H9 (cell line): Measurements from ENCODE around the gene CD27. TPM values are rescaled to one million over a fixed set of nuclear protein-coding genes. Genes with fewer than 3 reads are reported as not detected.

Source experiments
- DNase-seq: peaks from one replicate; pipeline ENCODE4 v3.0.0-alpha.2; 2017
- H2AFZ ChIP-seq: one replicate; pipeline ENCODE4 v1.6.1; 2013; ENCODE audit warnings: mild to moderate bottlenecking, low read length, control low read depth, moderate library complexity
- H2AK5ac ChIP-seq: 2 replicates; pipeline ENCODE4 v1.6.1; 2013; ENCODE audit warnings: low read length, control low read depth, mixed read lengths; ENCODE audit not compliant: insufficient read length
- H2BK120ac ChIP-seq: one replicate; pipeline ENCODE4 v1.6.1; 2013; ENCODE audit warnings: low read depth, mild to moderate bottlenecking, low read length, control low read depth, inconsistent platforms; ENCODE audit not compliant: poor library complexity, severe bottlenecking
- H2BK12ac ChIP-seq: 2 replicates; pipeline ENCODE4 v1.6.1; 2013; ENCODE audit warnings: low read length, control low read depth, mixed read lengths, low read depth; ENCODE audit not compliant: insufficient read length
- H2BK15ac ChIP-seq: 2 replicates; pipeline ENCODE4 v1.6.1; 2013; ENCODE audit warnings: low read depth, low read length, control low read depth
- H2BK20ac ChIP-seq: one replicate; pipeline ENCODE4 v1.6.1; 2013; ENCODE audit warnings: low read depth, mild to moderate bottlenecking, low read length, control low read depth, inconsistent platforms; ENCODE audit not compliant: poor library complexity, severe bottlenecking
- H2BK5ac ChIP-seq: 2 replicates; pipeline ENCODE4 v1.6.1; 2013; ENCODE audit warnings: low read length, control low read depth, mixed read lengths; ENCODE audit not compliant: insufficient read length
- H3K14ac ChIP-seq: 2 replicates; pipeline ENCODE4 v1.6.1; 2013; ENCODE audit warnings: low read length, control low read depth; ENCODE audit not compliant: insufficient read depth
- H3K18ac ChIP-seq: 2 replicates; pipeline ENCODE4 v1.6.1; 2013; ENCODE audit warnings: low read depth, mild to moderate bottlenecking, mixed read lengths, low read length, control low read depth; ENCODE audit not compliant: insufficient read length
- H3K23ac ChIP-seq: 2 replicates; pipeline ENCODE4 v1.6.1; 2013; ENCODE audit warnings: low read length, control low read depth, mixed read lengths, low read depth; ENCODE audit not compliant: insufficient read length
- H3K23me2 ChIP-seq: 2 replicates; pipeline ENCODE4 v1.6.1; 2013; ENCODE audit warnings: low read depth, mild to moderate bottlenecking, mixed read lengths, low read length, control low read depth; ENCODE audit not compliant: insufficient read length, poor library complexity, severe bottlenecking
- H3K27ac ChIP-seq: 2 replicates; pipeline ENCODE4 v1.5.1; 2013; ENCODE audit warnings: low read length, control low read depth, mixed read lengths, low read depth; ENCODE audit not compliant: insufficient read length
- H3K27me3 ChIP-seq: 2 replicates; pipeline ENCODE4 v1.6.1; 2013; ENCODE audit warnings: low read length, control low read depth, inconsistent platforms; ENCODE audit not compliant: insufficient read depth
- H3K4ac ChIP-seq: 2 replicates; pipeline ENCODE4 v1.6.1; 2013; ENCODE audit warnings: low read depth, mild to moderate bottlenecking, control low read depth, inconsistent platforms, low read length, moderate library complexity
- H3K4me1 ChIP-seq: 2 replicates; pipeline ENCODE4 v1.6.1; 2013; ENCODE audit warnings: low read length, control low read depth, inconsistent platforms; ENCODE audit not compliant: insufficient read depth
- H3K4me2 ChIP-seq: 2 replicates; pipeline ENCODE4 v1.6.1; 2013; ENCODE audit warnings: low read length, control low read depth, mixed read lengths; ENCODE audit not compliant: insufficient read length, insufficient read depth
- H3K56ac ChIP-seq: 2 replicates; pipeline ENCODE4 v1.6.1; 2013; ENCODE audit warnings: low read depth, mild to moderate bottlenecking, mixed read lengths, low read length, control low read depth; ENCODE audit not compliant: insufficient read length
- H3K79me1 ChIP-seq: 2 replicates; pipeline ENCODE4 v1.6.1; 2013; ENCODE audit warnings: low read depth, mild to moderate bottlenecking, moderate library complexity, low read length, control low read depth, inconsistent platforms; ENCODE audit not compliant: insufficient read depth, poor library complexity, severe bottlenecking
- H3K79me2 ChIP-seq: 2 replicates; pipeline ENCODE4 v1.6.1; 2013; ENCODE audit warnings: low read length, control low read depth, inconsistent platforms; ENCODE audit not compliant: insufficient read depth
- H3K9ac ChIP-seq: 2 replicates; pipeline ENCODE4 v1.6.1; 2013; ENCODE audit warnings: low read length, control low read depth, mixed read lengths; ENCODE audit not compliant: insufficient read length; ENCODE audit errors: extremely low read depth
- H3K9me3 ChIP-seq: one replicate; pipeline ENCODE4 v1.6.1; 2013; ENCODE audit warnings: low read depth, low read length, inconsistent platforms; ENCODE audit not compliant: control insufficient read depth
- H3T11ph ChIP-seq: one replicate; pipeline ENCODE4 v1.6.1; 2013; ENCODE audit warnings: mild to moderate bottlenecking, low read length, control low read depth, inconsistent platforms
- H4K20me1 ChIP-seq: one replicate; pipeline ENCODE4 v1.6.1; 2013; ENCODE audit not compliant: control insufficient read depth, insufficient read length, insufficient read depth
- H4K5ac ChIP-seq: 2 replicates; pipeline ENCODE4 v1.6.1; 2013; ENCODE audit warnings: low read depth, mild to moderate bottlenecking, mixed read lengths, low read length, control low read depth; ENCODE audit not compliant: insufficient read length
- H4K8ac ChIP-seq: replicated peaks from 2 replicates; pipeline ENCODE4 v1.6.1; 2013; ENCODE audit warnings: low read length, control low read depth, mixed read lengths, low read depth; ENCODE audit not compliant: insufficient read length
- H4K91ac ChIP-seq: 2 replicates; pipeline ENCODE4 v1.6.1; 2013; ENCODE audit warnings: low read depth, mild to moderate bottlenecking, moderate library complexity, mixed read lengths, low read length, control low read depth; ENCODE audit not compliant: insufficient read length
- H3K27ac Mint-ChIP-seq, 3 experiments: 2 replicates in 2 of 3; 3 replicates in 1 of 3; pipeline ENCODE4 v1.8.0; 2020 to 2021; ENCODE audit warnings: mixed read lengths in 3 of 3, mild to moderate bottlenecking in 1 of 3, moderate library complexity in 1 of 3
- H3K27me3 Mint-ChIP-seq: 2 replicates; pipeline ENCODE4 v1.8.0; 2021; ENCODE audit warnings: low read depth, mild to moderate bottlenecking, moderate library complexity, mixed read lengths
- H3K36me3 Mint-ChIP-seq, 3 experiments: 2 replicates in 2 of 3; 3 replicates in 1 of 3; pipeline ENCODE4 v1.8.0; 2020 to 2021; ENCODE audit warnings: low read depth in 3 of 3, mixed read lengths in 3 of 3; ENCODE audit not compliant: insufficient read depth in 1 of 3
- H3K4me1 Mint-ChIP-seq, 2 experiments: 2 replicates each; pipeline ENCODE4 v1.8.0; 2020; ENCODE audit warnings: mixed read lengths in 2 of 2
- H3K4me3 Mint-ChIP-seq, 2 experiments: 2 replicates in 1 of 2; 3 replicates in 1 of 2; pipeline ENCODE4 v1.8.0; 2020 to 2021; ENCODE audit warnings: mild to moderate bottlenecking in 2 of 2, mixed read lengths in 2 of 2, moderate library complexity in 1 of 2
- H3K9me3 Mint-ChIP-seq, 2 experiments: 2 replicates in 1 of 2; 3 replicates in 1 of 2; pipeline ENCODE4 v1.8.0; 2020; ENCODE audit warnings: mild to moderate bottlenecking in 2 of 2, mixed read lengths in 2 of 2, moderate library complexity in 1 of 2
- WGBS: extraction: QIAGEN DNeasy Blood & Tissue Kit; methylation state at CpG from one replicate; pipeline ENCODE4 v1.1.7; 2013; ENCODE audit warnings: missing lambda C conversion rate, low lambda C conversion rate, mixed read lengths; ENCODE audit not compliant: insufficient read length; ENCODE audit errors: extremely low coverage; 5-methylcytosine and 5-hydroxymethylcytosine counted together
- total RNA-seq: library from RNA; stranded (reverse); gene quantifications from 2 replicates; pipeline ENCODE4 v1.2.1, GENCODE V29; 2021
- TF ChIP-seq, protein P1 (sequence below): fragments of 200-600 bp; sonication (generic); conservative IDR thresholded peaks from 3 replicates; pipeline ENCODE4 v1.8.0; 2021; ENCODE audit warnings: antibody characterized with exemption, mild to moderate bottlenecking

CD27 gene
- total RNA-seq, 1 experiment from 2014 or later: 0.37 TPM

- no peaks in the 10 kb centered on the region for H3K23me2 ChIP-seq
- H3K18ac ChIP-seq: no peak overlapping the region
- H3K27ac ChIP-seq: no peak overlapping the region
- Mint-ChIP-seq H3K9me3 (no peaks in the 10 kb centered on the region), H3K27ac (no peak overlapping the region), H3K36me3 (no peaks in the 10 kb centered on the region; a peak in 1 of 7 replicates), H3K27me3 (no peaks in the 10 kb centered on the region), H3K4me1 (peaks cover 8 to 21% of the 10 kb centered on the region in 2 experiments), H3K4me3 (no peak overlapping the region)
- H3K9me3 ChIP-seq: no peaks in the 10 kb centered on the region
- no CpG with 5 or more reads among the region's 9 CpGs for WGBS
- H3K27me3 ChIP-seq: no peaks in the 10 kb centered on the region; the same call in 1 of the 2 replicates
- no peaks in the 10 kb centered on the region for H3K4me1 ChIP-seq
- no peaks in the 10 kb centered on the region for H4K20me1 ChIP-seq
- no peak overlapping the region for H2BK12ac ChIP-seq
- H3K23ac ChIP-seq: no peak overlapping the region
- no peak overlapping the region for H2BK15ac ChIP-seq
- no peak overlapping the region for H2AFZ ChIP-seq
- no peak overlapping the region for H2AK5ac ChIP-seq
- DNase-seq: no peak
- no peak overlapping the region for H3K9ac ChIP-seq
- no peak overlapping the region for H4K5ac ChIP-seq
- H2BK5ac ChIP-seq: no peak overlapping the region
- no peak overlapping the region for H2BK20ac ChIP-seq
- no peak overlapping the region for H4K8ac ChIP-seq
- no peak overlapping the region for H3T11ph ChIP-seq
- TF ChIP-seq, protein P1, sequence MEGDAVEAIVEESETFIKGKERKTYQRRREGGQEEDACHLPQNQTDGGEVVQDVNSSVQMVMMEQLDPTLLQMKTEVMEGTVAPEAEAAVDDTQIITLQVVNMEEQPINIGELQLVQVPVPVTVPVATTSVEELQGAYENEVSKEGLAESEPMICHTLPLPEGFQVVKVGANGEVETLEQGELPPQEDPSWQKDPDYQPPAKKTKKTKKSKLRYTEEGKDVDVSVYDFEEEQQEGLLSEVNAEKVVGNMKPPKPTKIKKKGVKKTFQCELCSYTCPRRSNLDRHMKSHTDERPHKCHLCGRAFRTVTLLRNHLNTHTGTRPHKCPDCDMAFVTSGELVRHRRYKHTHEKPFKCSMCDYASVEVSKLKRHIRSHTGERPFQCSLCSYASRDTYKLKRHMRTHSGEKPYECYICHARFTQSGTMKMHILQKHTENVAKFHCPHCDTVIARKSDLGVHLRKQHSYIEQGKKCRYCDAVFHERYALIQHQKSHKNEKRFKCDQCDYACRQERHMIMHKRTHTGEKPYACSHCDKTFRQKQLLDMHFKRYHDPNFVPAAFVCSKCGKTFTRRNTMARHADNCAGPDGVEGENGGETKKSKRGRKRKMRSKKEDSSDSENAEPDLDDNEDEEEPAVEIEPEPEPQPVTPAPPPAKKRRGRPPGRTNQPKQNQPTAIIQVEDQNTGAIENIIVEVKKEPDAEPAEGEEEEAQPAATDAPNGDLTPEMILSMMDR: no peak
- no peaks in the 10 kb centered on the region for H3K79me1 ChIP-seq
- no peaks in the 10 kb centered on the region for H3K79me2 ChIP-seq
- H4K91ac ChIP-seq: no peak overlapping the region
- H3K4me2 ChIP-seq: no peak overlapping the region
- H2BK120ac ChIP-seq: no peak overlapping the region
- no peak overlapping the region for H3K14ac ChIP-seq
- H3K4ac ChIP-seq: no peak overlapping the region
- H3K56ac ChIP-seq: no peak overlapping the region
These were observed 1.9 kb upstream of the CD27 start for GRCh38 chr12:6442836-6443235.
